Stimulated activated naive CD4-positive, alpha-beta T cell treated with Interleukin-2 at 50 U/mL for 16 hours (primary cell): ENCODE results near the gene GAK.
"Not testable (repeated sequence)": the region's sequence is repeated elsewhere in the genome, so short reads cannot be mapped to it uniquely, and the experiment has no call there.

Experiments used
- DNase-seq: peaks from one replicate; lab custom pipeline; 2025; lab: John Stamatoyannopoulos, UW

Gene GAK

DNA sequence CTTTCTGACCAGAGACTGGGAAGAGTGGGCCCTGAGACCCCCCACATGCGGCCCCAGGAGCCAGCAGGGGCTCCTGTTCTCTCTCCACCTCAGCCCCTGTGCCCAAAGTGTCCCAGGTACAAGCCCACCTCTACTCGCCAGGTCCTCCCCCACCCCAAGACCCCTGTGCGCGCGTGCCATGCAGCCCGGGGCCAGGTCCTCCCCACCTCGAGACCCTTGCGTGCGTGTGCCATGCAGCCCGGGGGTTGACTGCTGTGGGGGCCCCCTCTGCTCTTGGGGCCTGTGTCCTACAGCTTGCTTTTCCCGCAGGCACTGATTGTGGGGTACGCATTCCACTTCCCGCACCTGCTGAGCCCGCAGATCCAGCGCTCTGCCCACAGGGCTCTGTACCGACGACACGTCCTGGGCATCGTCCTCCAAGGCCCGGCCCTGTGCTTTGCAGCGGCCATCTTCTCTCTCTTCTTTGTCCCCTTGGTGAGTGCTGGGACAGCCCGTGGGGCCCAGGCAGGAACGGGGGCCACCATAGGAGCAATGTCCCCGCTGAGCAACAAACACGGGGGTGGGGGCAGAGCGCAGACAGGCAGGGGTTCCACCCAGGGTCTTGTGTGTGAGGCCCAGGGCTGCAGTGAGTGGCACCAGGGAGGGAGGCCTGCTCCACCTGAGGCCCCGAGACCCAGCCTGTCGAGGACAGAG, 20.9 kb upstream of the GAK start:
- DNase-seq: no peak

DNA sequence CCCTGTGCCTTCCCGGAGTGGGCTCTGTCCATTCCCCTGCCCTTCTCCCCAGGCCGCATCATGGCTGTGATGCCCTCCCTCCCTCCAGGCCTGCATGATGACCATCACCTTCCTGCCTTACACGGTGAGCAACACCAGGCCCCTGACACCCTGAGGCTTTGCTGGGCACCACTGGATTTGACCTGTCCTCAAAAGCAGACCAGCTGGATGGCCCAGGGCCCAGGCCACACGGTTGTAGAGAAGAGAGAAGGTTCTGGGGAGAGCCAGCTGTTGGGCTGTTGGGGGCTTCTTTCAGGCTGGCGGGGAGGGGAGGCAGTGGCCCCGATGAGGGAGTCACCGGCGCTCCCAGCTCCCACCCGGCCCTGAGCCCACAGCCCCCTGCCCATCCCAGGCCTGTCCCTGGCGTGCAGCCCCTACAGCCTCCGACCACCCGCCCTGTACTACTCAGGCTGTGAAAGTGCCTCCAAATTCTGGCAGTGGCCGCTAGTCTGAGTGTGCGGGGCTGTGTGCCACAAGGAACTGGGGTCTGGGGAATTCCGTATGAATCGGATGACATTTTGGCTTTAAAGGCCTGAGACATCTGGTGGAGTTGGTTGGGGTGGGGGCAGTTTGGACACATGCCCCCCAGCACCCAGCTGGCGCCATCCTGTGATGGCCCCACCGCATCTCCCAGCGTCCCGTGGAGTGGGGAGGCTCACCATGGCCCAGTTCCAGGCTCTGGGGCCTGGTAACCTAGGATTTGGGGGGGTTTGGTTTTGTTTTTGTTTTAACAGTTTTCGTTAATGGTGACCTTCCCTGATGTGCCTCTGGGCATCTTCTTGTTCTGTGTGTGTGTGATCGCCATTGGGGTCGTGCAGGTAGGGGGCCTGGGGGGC, 19.7 kb upstream of the GAK start:
- no peak for DNase-seq

DNA sequence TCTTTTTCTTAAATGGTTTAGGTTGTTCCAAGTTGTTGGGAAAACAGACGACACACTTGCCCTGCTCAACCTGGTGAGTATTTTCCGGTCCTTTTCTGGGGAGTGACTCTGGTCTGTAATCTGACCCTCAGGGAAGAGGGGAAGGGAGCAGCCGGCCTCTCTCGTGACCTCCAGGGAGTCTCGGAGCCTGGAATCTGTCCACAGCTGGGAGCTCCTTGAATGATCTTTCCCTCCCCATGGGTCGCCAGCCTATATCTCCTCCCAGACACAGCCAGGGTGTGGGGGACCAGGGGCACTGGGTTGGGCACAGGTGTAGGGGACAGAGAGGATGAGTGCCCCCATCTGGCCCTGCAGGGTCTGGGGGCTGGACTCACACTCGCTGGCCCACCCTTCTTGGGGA, 19.1 kb upstream of the GAK start:
- DNase-seq: no peak

DNA sequence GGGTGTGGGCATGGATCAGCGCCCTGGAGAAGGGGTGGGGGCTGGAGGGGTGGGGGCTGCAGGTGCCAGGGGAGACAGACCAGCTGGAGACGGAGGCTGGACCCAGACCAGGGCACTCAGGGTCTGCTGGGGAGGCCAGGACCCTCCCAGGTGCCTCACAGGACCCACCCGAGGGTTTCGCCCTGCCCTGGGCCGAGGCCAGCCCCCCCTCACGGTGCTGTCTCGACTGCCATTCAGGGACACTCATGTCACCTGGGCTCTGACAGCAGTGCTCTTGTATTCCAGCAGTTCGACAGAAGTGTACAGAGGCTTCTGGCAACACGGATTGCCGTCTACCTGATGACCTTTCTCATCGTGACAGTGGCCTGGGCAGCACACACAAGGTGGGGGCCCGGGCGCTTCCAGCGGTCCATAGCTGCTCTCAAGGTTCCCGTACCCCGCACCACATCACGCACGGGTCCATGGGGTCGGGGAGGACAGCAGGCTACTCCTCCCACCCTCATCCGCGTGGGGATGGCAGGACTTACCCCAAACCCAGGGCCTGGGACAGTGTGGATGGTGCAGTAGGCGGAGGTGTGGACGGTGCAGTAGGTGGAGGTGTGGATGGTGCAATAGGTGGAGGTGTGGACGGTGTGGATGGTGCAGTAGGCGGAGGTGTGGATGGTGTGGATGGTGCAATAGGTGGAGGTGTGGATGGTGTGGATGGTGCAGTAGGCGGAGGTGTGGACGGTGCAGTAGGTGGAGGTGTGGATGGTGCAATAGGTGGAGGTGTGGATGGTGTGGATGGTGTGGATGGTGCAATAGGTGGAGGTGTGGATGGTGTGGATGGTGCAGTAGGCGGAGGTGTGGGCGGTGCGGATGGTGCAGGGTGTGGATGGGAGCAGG, 18.3 kb upstream of the GAK start:
- DNase-seq: no peak

DNA sequence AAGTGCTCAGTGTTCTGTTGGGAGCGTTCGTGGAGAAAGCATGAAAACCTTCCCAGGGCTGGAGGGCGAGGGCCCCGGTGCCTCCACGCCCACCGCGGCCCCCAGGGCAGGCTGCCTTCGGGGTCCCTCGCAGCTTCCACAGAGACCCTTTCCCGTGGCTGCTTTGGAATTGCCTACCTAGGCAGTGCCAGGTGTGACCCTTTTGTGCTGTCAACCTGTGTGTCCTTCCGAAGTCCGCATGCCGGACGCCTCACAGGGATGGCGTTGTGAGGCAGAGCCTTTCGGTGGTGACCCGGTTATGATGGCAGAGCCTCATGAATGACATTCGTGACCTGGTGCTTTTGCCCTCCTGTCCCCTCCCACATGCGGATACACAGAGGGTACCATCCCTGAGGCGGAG, 17.5 kb upstream of the GAK start:
- DNase-seq: no peak

DNA sequence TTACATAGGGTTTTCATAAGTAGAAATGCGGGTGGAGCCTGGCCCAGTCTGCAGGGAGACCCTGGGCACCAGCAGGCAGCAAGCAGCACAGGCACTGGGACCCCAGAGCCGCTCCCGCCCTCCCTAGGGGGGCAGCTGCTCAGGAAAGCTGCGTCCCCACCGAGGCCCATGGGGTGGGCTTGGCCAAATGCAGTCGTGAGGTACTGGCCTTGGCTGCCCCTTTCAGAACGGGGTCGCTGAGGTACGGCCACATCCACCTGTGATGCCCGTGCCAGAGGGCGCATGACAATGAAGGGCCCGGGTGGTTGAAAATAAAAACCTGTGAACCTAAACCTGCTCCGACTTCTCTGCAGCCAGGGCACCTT, 16.8 kb upstream of the GAK start:
- no peak for DNase-seq

DNA sequence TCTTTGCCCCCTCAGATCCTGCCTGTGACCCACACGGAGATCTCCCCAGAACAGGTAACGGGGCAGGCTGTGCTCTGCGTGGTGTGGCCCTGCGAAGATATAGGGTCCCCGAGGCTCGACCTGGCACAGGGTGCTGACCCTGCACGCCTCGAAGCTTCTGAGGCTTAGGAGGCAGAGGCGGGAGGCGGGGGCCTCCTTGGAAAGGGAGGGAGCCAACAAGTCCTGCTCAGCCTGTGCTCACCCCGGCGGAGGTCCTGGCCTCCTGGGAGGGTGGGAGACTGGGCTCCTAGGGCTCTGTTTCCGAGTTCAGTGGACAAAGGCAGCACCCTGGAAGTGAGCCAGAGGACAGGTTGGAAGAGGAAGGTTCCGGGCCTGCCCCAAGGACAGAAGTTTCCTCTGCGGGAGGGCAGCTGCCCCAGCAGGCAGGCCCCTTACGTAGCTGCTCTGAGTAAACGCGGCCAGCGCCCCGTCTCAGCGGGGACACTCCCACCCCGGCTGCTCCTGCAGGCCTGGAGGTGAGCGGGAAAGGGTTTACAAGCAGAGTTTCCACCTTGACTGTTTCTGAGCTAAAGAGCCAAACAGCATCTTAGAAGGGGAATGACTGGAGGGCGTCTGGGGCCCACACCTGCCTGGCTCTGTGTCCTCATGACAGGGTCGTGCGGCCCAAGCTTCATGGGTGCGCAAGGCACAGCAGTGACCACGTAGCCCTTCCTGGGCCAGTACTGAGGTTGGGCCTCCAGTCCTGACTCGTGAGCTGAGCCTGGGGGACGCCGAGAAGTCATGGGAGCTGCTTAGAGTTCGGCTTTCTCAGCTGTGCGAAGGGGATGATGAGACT, 16.2 kb upstream of the GAK start:
- DNase-seq: no peak

DNA sequence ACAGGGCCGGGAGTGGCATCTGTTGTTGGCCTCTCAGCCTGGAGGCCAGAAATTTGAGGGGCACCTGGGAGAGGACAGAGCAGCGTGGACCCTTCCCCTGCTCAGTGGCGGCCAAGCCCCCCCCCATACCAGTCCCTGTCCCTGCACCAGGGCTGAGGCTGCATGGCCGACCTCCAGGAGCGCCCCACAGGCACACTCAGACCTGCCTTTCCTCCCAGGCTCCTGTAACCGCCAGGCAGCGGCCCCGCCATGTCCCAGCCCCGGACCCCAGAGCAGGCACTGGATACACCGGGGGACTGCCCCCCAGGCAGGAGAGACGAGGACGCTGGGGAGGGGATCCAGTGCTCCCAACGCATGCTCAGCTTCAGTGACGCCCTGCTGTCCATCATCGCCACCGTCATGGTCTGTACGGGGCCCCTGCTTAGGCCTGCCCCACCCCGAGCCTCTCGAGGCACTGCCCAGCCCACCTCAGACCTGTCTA, 15.4 kb upstream of the GAK start:
- no peak for DNase-seq

DNA sequence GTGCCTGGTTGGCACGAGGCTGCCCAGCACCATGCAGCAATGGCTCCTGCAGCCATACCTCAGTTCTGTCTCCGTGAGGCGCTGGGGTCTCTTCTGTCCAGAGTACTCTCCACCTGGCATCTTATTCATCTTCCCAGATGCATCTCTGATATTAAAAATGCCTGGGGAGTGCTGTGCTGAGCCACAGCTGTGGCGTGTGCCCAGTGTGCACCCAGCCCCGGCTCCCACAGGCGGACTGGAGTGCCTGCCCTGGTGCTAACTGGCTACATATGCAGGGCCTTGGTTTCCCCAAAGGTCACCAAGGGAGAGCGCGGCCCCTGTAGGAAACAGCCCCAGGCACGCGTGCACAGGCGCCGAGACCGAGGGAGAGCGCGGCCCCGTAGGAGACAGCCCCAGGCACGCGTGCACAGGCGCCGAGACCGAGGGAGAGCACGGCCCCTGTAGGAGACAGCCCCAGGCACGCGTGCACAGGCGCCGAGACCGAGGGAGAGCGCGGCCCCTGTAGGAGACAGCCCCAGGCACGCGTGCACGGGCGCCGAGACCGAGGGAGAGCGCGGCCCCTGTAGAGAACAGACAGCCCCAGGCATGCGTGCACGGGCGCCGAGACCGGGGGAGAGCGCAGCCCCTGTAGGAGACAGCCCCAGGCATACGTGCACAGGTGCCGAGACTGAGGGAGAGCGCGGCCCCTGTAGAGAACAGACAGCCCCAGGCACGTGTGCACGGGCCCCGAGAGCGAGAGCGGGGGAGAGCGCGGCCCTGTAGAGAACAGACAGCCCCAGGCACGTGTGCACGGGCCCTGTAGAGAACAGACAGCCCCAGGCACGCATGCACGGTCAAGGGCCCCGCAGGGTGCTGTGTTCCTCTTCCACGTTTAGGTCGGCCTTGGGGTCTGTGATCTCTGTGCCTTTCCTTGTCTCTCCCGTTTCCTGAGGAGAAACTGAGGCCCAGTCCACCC, 14.7 kb upstream of the GAK start:
- DNase-seq: no peak

DNA sequence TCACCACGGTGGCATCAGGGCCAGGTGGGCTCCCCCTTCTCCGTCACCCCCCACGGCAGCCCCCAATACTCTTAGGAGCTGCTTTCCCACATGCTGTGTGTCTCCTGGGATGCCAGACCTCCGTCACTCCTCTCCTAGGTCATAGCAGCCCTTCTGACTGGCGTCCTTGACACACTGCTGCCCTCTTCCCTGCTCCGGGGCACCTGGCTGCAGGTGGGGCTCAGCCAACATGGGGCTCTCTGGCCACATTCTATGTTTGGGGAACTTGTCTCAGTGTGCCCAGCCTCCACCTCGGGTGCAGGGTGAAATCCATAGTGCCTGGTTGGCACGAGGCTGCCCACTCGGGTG, 14.0 kb upstream of the GAK start:
- no peak for DNase-seq

DNA sequence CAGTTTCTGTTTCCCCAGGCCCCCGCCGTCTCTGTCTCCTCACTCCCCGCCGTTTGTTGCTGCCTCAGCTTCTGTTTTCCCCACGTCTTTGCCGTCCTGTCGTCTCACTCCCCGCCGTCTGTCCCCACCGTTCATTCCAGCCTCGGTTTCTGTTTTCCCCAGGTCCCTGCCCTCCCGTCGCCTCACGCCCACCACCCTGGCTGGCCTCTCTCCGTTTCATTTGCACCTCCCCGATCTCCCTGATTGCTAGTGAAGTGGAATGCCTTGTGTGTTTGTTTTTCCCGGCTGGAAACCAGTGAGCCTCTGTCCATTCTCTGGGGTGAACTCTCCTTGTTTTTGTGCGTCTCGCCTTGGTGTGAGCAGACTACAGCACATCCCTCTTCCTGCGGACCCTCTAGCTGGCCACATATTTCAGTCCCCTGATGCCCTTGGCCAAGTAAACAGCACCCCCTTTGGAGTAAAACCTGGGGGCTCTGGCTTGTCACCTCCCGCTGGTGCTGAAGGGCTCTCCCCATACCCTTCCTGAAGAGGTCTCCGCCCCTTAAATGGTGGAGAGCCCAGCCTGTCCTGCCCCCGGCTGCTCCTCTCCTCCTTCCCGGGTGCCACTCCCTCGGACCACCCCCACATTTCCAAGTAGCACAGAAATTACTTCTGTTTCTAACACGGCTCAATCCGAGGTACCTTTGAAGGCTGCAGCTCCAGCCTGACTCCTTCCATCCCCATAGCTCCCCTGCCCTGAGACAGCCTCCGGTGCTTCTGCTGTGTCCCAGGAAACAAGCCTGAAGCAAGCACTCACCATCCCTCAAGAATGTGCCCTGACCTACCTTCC, 13.4 kb upstream of the GAK start:
- no peak for DNase-seq

DNA sequence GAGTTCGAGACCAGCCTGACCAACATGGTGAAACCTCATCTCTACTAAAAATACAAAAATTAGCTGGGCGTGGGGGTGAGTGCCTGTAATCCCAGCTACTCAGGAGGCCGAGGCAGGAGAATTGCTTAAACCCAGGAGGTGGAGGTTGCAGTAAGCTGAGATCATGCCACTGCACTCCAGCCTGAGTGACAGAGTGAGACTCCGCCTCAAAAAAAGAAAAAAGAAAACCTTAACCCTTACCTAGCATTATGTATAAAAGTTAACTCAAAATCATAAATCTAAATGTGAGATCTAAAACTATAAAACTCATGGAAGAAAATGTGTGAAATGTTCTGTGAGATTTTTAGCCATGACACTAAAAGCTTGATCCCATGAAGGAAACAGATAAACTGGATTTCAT, 7.4 kb upstream of the GAK start:
- not testable (repeated sequence) for DNase-seq

DNA sequence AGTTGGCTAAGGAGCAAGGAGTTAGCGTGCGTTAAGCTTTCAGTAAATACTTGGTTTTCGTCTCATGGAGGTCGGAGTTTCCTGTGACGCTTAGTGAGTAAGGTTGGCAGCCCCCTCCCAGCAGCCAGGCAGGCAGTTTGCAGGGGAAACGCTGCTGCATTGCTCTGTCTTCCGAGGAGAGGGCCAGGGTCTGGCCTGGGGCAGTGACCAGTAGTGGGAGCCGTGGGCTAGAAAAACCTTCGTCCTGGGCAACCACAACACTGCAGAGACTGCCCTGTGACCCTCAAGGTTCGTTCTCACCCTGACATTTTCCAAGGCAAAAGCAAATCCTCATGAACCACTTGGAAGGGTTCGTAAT, 576 bp upstream of the GAK start:
- DNase-seq: no peak

DNA sequence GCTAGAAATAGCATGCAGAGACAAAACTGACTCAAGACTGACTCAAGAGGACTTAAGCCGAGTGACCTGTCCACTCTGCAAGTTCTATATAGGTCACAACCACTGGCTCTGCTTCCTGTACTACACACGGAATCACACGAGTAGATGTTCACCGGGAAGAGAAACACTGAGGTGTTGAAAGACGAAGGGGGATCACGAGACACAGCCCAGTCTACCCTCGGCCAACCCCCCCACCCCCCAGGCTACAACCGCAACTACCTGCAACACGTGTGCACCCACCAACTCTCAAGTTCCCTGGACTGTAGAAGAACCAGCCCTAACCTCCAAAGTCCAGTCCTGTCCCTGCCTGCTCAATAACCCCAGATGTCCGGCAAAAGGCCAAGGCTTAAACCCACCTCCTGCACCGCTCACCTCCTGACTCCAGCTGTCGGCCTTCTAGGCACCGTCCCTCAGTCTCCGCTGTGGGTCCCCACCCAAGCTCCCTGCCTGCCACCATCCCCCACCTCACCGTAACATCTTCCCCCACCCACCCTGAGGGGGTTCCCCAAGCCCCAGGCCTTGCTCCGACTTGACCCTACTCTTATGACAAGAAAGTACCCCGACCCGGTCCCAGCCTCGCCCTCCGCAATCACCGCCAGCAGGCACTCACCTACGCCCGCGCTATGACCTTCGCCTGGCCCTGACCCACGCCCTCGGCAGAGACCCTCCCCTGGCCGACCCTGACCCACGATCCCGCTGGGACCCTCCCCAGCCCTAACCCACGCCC, 739 bp downstream of the GAK start:
- DNase-seq: peak; percentile 8

DNA sequence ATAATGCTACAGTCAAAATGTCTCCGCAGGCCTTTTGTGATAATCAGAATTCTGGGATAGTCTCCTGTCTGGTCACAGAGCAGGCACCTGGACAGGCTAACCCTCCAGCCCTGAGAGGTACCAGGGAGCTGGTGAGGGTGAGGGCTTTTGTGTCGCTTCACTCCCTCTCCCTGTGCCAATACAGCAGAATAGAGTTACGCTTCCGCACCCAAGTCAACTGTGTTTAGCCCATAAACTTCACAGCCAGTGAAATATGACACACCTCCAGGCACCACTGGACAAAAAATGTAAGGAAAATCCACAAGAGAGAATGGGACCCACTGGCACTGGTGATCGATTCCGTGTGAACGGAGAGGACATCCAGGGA, 1.3 kb downstream of the GAK start:
- DNase-seq: no peak

DNA sequence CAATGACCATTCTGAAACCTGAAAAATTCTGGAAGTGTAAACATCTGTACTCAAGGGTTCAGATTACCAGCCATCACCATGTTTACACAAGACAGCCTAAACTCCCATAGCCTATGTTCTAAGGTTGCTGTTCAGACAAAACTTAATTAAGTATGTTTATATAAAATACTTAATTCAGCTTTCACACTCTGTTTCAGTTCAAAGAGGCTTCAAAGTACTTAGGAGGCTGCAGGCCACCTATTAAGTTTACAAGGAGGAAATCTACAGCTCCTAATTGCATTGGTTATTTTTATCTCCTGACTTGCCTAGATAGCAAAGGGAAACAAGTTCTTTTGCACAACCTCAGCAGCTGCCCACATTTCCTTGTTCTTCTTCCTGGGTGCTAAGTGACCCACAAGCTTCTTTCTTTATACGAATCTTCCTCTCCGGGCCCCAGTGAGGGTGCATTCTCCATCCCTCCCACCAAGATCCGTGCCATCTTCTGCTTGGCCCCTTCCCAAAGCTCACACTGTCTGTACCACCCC, 2.0 kb downstream of the GAK start:
- DNase-seq: no peak

DNA sequence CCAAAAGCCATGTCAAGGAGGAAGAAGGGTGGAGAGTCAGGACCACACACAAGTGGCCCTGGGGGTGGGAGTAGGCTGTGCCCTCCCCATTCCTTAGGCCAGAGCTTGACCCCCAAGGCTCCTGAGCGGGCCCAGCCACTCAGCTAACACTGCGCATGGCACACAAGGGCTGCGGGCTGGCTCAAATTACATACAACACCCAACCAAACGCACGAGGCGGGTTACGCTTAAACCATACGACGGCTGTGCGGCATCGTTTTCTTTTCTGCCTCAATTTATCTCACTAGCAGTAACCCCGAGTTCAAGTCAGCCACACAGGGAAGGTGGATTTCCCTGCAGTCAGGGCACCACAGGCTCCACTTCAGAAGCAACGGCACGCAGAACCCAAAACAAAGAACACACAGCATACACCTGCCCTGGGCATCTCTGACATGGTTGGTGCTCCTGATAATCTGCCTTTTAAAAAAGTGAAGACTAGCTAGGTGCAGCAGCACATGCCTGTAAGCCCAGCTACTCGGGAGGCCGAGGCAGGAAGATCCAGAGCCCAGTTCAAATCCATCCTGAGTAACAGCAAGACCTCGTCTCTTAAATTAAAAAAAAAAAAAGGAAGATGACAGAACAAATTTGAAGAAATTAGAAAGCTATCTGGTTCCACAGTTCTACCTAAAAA, 2.9 kb downstream of the GAK start:
- no peak for DNase-seq

DNA sequence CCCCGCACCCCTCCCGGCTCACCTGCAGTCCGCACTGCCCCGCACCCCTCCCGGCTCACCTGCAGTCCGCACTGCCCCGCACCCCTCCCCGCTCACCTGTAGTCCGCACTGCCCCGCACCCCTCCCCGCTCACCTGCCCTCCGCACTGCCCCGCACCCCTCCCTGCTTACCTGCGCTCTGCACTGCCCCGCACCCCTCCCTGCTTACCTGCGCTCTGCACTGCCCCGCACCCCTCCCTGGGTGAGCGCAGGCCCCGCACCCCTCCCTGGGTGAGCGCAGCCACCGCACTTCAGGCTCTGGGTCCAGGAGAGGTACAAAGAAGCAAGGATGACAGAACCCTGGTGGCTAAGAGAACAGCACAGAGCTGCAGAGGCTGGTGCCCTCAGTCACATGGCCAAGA, 4.5 kb downstream of the GAK start:
- DNase-seq: not testable (repeated sequence)
